K562 (cell line): Measurements from ENCODE around the gene CBFA2T3. TPM values are rescaled to one million over a fixed set of nuclear protein-coding genes. Genes with fewer than 3 reads are reported as not detected.

Experiments
- CSDE1 ChIP-seq, 2 experiments: fragments of 450-650 bp; IDR thresholded peaks; 2 replicates each; pipeline ENCODE4 v1.6.1; 2016; ENCODE audit warnings: mild to moderate bottlenecking in 1 of 2
- HCFC1 ChIP-seq: IDR thresholded peaks from 2 replicates; pipeline ENCODE4 v1.6.1; 2012; ENCODE audit warnings: low read depth, low read length, improper control_type of control experiment
- HLTF ChIP-seq: fragments of 450-650 bp; IDR thresholded peaks from 2 replicates; pipeline ENCODE4 v1.6.1; 2016
- KLF6 ChIP-seq: fragments of 250-450 bp; sonication (Bioruptor Pico); IDR thresholded peaks from 2 replicates; pipeline ENCODE4 v1.4.0; 2020; ENCODE audit warnings: mild to moderate bottlenecking, moderate library complexity, borderline replicate concordance
- L3MBTL2 ChIP-seq: fragments of 450-650 bp; IDR thresholded peaks from 2 replicates; pipeline ENCODE4 v1.6.1; 2016; ENCODE audit warnings: mild to moderate bottlenecking, moderate library complexity
- MAFG ChIP-seq: fragments of 450-650 bp; conservative IDR thresholded peaks from 2 replicates; pipeline ENCODE4 v1.6.1; 2016; ENCODE audit warnings: missing genetic modification characterization, missing compliant biosample characterization
- NCOA1 ChIP-seq: fragments of 450-650 bp; IDR thresholded peaks from 2 replicates; pipeline ENCODE4 v1.6.1; 2016; ENCODE audit warnings: low read depth
- NRF1 ChIP-seq, 2 experiments: fragments of 450-650 bp; IDR thresholded peaks in 1 of 2; conservative IDR thresholded peaks in 1 of 2; 2 replicates each; pipeline ENCODE4 v1.6.1; 2014; ENCODE audit warnings: mild to moderate bottlenecking in 2 of 2
- OTX1 ChIP-seq: fragments of 450-650 bp; formaldehyde crosslinking; IDR thresholded peaks from 2 replicates; pipeline ENCODE4 v1.4.0; 2022; ENCODE audit warnings: mild to moderate bottlenecking
- POU5F1 ChIP-seq: fragments of 150-350 bp; IDR thresholded peaks from 2 replicates; pipeline ENCODE4 v1.6.1; 2014; ENCODE audit warnings: borderline replicate concordance, low read length, low read depth, mild to moderate bottlenecking; ENCODE audit not compliant: partially characterized antibody
- PURB ChIP-seq: sonication (generic); formaldehyde crosslinking; IDR thresholded peaks from 2 replicates; pipeline ENCODE4 v1.9.0; 2021; ENCODE audit warnings: low read depth, mild to moderate bottlenecking, missing genetic modification reagents
- RBM17 ChIP-seq: fragments of 200-400 bp; formaldehyde crosslinking; IDR thresholded peaks from 2 replicates; pipeline ENCODE4 v1.6.1; 2017; ENCODE audit warnings: low read depth, mild to moderate bottlenecking, low read length, borderline replicate concordance
- TBL1XR1 ChIP-seq, 2 experiments: IDR thresholded peaks; 2 replicates each; pipeline ENCODE4 v1.6.1; 2012; ENCODE audit warnings: improper control_type of control experiment in 2 of 2, low read length in 2 of 2, mild to moderate bottlenecking in 1 of 2
- ZNF41 ChIP-seq: fragments of 250-450 bp; sonication (Bioruptor Pico); conservative IDR thresholded peaks from 2 replicates; pipeline ENCODE4 v1.4.0; 2020; ENCODE audit warnings: mild to moderate bottlenecking
- ZNF561 ChIP-seq: fragments of 450-650 bp; formaldehyde crosslinking; conservative IDR thresholded peaks from 2 replicates; pipeline ENCODE4 v1.4.0; 2020; ENCODE audit warnings: mild to moderate bottlenecking, moderate library complexity
- ZNF644 ChIP-seq: fragments of 200-800 bp; sonication (Bioruptor generic); IDR thresholded peaks from 2 replicates; pipeline ENCODE4 v1.6.1; 2016; ENCODE audit warnings: low read depth, missing genetic modification characterization, missing compliant biosample characterization
- polyA plus RNA-seq, 8 experiments: library from polyadenylated mRNA; depleted of rRNA in 4 of 8; stranded (reverse) in 5 of 8; unstranded in 3 of 8; fragments of >200 nt; fragmentation: Nextera tagmentation in 2 of 8; fragmentation: Illumina TruSeq in 1 of 8; extraction: Ambion mirVana in 2 of 8; extraction: Trizol in 1 of 8; gene quantifications; 2 replicates each; pipeline versions ENCODE4 v1.2.1 to v1.2.3, GENCODE V29; 2011 to 2014; ENCODE audit warnings: inconsistent platforms in 1 of 8, missing spikeins in 1 of 8
- total RNA-seq, 7 experiments: library from RNA; depleted of rRNA in 6 of 7; stranded (reverse); fragments of >200 nt in 6 of 7; fragmentation: Illumina TruSeq in 2 of 7; extraction: Trizol in 2 of 7; gene quantifications; 2 replicates each; pipeline versions ENCODE4 v1.2.1 to v1.2.3, GENCODE V29; 2011 to 2021; ENCODE audit warnings: low replicate concordance in 1 of 7
- TF ChIP-seq, protein P1 (sequence below): fragments of 250-450 bp; sonication (Bioruptor Pico); IDR thresholded peaks from 2 replicates; pipeline ENCODE4 v1.4.0; 2020; ENCODE audit warnings: borderline replicate concordance
- TF ChIP-seq, protein P2 (sequence below): sonication (generic); formaldehyde crosslinking; IDR thresholded peaks from 2 replicates; pipeline ENCODE4 v1.8.1; 2023; ENCODE audit warnings: mild to moderate bottlenecking, missing genetic modification reagents
- TF ChIP-seq, protein P3 (sequence below): fragments of 250-450 bp; sonication (Bioruptor Pico); IDR thresholded peaks from 2 replicates; pipeline ENCODE4 v1.5.0; 2021; ENCODE audit warnings: mild to moderate bottlenecking, borderline replicate concordance
- TF ChIP-seq, protein P4 (sequence below): sonication (generic); formaldehyde crosslinking; IDR thresholded peaks from 2 replicates; pipeline ENCODE4 v1.9.0; 2022; ENCODE audit warnings: mild to moderate bottlenecking, missing genetic modification reagents

CBFA2T3 gene
- total and polyA plus RNA-seq, 9 of the 15 experiments (the other 6 are each of a cell fraction or from before 2014, with no cell fraction given): 2.3 to 145 (median 6.7) TPM

DNA sequence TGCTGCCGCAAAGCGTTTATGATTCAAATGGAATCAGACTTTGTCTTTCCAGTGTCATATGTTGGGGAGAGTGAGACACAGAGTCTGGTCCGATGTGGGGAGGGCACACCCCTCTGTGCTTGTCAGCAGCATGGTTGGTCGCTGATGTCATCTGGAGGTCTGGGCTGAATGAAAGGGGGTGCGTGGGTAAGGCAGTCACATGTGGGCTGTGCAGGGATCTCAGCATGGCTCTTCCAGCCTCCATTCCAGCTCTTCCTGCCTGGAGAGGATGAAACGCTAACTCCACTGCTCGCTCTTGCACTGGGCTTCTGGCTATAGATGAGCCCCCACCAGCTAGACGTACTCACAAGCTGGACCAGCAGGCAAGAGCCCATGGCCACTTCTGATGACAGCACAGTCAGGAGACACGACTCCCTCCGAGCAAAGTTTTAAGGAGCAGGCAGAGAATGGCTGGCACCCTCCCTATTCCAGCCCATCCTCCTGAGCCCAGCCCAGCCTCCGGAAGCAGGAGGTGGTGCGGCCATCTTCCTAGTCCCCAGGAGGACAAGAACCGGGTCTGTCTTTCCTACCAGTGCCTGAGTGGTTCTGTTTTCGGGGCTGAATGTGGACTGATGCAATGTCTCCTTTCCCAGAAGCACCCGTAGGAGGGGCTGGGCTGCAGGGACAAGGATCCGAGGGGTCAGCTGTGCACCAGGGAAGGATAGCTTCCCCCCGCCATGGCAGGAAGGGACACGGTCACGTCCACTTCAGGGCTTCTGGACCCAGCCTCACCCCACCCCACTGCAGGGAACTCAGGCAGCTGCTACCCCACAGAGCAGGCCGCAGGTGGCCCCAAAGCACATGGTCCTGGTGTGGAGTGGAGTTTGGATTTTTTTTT, 41.5 kb upstream of the CBFA2T3 start (continued):
- no peak for TF ChIP-seq POU5F1
- no peak for TF ChIP-seq PURB (CRISPR knock-in tag)
- TF ChIP-seq MAFG (tag): no peak
- TF ChIP-seq HLTF: no peak
- no peak for TF ChIP-seq TBL1XR1 (IDR thresholded peaks at IDR 0.05; ENCODE audit: low read length in 2 of 2)
- no peak for TF ChIP-seq OTX1 (CRISPR knock-in tag)
- TF ChIP-seq KLF6 (CRISPR knock-in tag): no peak
- no peak for TF ChIP-seq CSDE1 (IDR thresholded peaks at IDR 0.05)
- TF ChIP-seq, protein P1, sequence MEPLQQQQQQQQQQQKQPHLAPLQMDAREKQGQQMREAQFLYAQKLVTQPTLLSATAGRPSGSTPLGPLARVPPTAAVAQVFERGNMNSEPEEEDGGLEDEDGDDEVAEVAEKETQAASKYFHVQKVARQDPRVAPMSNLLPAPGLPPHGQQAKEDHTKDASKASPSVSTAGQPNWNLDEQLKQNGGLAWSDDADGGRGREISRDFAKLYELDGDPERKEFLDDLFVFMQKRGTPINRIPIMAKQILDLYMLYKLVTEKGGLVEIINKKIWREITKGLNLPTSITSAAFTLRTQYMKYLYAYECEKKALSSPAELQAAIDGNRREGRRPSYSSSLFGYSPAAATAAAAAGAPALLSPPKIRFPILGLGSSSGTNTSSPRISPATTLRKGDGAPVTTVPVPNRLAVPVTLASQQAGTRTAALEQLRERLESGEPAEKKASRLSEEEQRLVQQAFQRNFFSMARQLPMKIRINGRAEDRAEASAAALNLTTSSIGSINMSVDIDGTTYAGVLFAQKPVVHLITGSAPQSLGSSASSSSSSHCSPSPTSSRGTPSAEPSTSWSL (CRISPR knock-in tag): no peak
- no peak for TF ChIP-seq ZNF561 (CRISPR knock-in tag)
- TF ChIP-seq, protein P2, sequence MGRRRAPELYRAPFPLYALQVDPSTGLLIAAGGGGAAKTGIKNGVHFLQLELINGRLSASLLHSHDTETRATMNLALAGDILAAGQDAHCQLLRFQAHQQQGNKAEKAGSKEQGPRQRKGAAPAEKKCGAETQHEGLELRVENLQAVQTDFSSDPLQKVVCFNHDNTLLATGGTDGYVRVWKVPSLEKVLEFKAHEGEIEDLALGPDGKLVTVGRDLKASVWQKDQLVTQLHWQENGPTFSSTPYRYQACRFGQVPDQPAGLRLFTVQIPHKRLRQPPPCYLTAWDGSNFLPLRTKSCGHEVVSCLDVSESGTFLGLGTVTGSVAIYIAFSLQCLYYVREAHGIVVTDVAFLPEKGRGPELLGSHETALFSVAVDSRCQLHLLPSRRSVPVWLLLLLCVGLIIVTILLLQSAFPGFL: no peak
- no peak for TF ChIP-seq HCFC1
- TF ChIP-seq, protein P3, sequence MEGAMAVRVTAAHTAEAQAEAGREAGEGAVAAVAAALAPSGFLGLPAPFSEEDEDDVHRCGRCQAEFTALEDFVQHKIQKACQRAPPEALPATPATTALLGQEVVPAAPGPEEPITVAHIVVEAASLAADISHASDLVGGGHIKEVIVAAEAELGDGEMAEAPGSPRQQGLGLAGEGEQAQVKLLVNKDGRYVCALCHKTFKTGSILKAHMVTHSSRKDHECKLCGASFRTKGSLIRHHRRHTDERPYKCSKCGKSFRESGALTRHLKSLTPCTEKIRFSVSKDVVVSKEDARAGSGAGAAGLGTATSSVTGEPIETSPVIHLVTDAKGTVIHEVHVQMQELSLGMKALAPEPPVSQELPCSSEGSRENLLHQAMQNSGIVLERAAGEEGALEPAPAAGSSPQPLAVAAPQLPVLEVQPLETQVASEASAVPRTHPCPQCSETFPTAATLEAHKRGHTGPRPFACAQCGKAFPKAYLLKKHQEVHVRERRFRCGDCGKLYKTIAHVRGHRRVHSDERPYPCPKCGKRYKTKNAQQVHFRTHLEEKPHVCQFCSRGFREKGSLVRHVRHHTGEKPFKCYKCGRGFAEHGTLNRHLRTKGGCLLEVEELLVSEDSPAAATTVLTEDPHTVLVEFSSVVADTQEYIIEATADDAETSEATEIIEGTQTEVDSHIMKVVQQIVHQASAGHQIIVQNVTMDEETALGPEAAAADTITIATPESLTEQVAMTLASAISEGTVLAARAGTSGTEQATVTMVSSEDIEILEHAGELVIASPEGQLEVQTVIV (CRISPR knock-in tag): no peak
- TF ChIP-seq NCOA1: 0 out of 2 replicates have a peak, but pooled peaks have one; percentile 40
- TF ChIP-seq ZNF41: no peak
- peak; percentile 39; the same call in 1 of the 2 replicates for TF ChIP-seq L3MBTL2
- TF ChIP-seq, protein P4, sequence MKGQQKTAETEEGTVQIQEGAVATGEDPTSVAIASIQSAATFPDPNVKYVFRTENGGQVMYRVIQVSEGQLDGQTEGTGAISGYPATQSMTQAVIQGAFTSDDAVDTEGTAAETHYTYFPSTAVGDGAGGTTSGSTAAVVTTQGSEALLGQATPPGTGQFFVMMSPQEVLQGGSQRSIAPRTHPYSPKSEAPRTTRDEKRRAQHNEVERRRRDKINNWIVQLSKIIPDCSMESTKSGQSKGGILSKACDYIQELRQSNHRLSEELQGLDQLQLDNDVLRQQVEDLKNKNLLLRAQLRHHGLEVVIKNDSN (CRISPR knock-in tag): no peak
- no peak for TF ChIP-seq NRF1 (conservative IDR thresholded peaks at IDR 0.05 in 1 of 2, IDR thresholded peaks at IDR 0.05 in 1 of 2)
- no peak for TF ChIP-seq RBM17
- no peak for TF ChIP-seq ZNF644 (tag)
